Measurements from ENCODE around the gene IL1B. TPM values are rescaled to one million over a fixed set of nuclear protein-coding genes. Genes with fewer than 3 reads are reported as not detected.

Gene IL1B
- total RNA-seq, 1 donor from 2014 or later, result not detected

- ATAC-seq, result peak; percentile 69
- DNase-seq (ENCODE audit: low spot score), result no peak
These were observed 24.7 kb downstream of the IL1B start for GRCh38 chr2:112811841-112812306.

GRCh38 chr2:112811276-112811831, 25.2 kb downstream of the IL1B start:
- no peak for ATAC-seq
- DNase-seq (ENCODE audit: low spot score), result no peak

GRCh38 chr2:112809112-112809511, 27.5 kb downstream of the IL1B start:
- peak; percentile 70 for ATAC-seq
- DNase-seq (ENCODE audit: low spot score), result no peak

- ATAC-seq (no peak), DNase-seq (ENCODE audit: low spot score) (no peak)
These were observed 29.3 kb downstream of the IL1B start for GRCh38 chr2:112807233-112807807.

GRCh38 chr2:112805542-112805941, 31.0 kb downstream of the IL1B start:
- DNase-seq (ENCODE audit: low spot score), result no peak

GRCh38 chr2:112803691-112804521, 32.7 kb downstream of the IL1B start:
- DNase-seq (ENCODE audit: low spot score) (no peak), ATAC-seq (no peak)

More at GRCh38 chr2:112805542-112805941, 31.0 kb downstream of the IL1B start:
- ATAC-seq, result no peak

GRCh38 chr2:112800881-112801583, 35.5 kb downstream of the IL1B start:
- peak; percentile 92 for ATAC-seq
- no peak for DNase-seq (ENCODE audit: low spot score)

DNA sequence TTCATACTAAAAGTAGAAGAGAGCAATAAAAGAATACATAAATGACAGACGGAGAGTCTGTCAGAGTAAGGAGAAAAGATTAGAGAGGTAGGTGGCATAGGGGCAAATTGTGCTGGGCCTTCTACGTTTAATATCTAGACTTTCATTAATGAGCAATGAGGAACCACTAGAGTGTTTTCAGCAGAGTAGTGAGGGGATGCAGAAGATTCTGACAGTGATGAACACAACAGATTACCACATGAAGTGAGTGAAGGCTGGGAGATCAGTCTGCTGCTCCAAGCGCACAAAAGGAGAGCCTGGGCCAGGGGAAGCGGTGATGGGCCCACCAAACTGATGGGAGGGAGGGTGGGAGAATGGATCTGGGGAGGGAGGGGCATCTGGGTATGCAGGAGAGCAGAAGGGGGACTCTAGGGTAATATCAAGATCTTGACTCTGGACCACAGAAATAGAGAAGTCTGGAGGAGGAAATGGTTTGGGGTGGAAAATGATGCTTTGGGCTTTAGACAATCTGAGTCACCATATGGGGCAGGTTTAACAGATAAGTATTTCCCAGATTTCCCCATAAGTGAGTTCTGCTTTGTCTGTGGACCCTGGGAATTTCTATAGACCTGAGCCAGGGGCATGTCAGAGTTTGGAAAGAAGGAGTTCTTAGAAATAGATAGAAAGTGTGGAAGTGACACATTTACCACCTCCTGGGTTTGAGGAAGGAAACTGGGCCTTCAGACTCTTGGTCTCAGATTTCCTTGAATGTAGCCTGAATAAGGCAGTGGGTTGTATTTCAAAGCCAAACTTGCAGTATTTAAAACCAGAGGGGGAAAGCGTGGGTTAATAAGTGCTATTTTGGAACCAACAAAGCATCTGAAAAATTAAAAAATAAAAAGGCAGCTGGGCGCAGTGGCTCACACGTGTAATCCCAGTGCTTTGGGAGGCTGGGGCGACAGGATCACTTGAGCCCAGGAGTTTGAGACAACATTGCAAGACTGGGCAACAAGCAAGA, 37.3 kb downstream of the IL1B start:
- ATAC-seq (no peak), DNase-seq (ENCODE audit: low spot score) (peak; percentile 11)

DNA sequence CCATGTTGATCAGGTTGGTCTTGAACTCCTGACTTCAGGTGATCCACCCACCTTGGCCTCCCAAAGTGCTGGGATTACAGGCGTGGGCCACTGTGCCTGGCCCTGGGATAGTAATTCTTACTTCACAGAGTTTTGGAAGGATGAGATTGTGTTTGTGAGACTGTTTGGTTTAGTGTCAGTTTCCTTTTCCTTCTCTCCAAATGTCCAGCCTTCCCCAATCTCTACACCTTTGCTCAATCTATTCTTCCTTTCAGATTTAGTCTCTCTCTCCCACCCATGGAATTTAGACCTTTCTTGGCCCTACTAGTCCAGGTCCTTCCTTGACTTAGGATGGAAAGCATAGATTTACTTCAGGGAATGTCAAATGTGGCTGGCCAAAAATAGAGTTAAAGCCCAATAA, 40.1 kb downstream of the IL1B start:
- no peak for DNase-seq (ENCODE audit: low spot score)
- no peak for ATAC-seq

GRCh38 chr2:112795774-112796173, 40.8 kb downstream of the IL1B start:
- ATAC-seq, result no peak

GRCh38 chr2:112794841-112795240, 41.7 kb downstream of the IL1B start:
- ATAC-seq (no peak), DNase-seq (ENCODE audit: low spot score) (no peak)

More at GRCh38 chr2:112795774-112796173, 40.8 kb downstream of the IL1B start:
- no peak for DNase-seq (ENCODE audit: low spot score)

DNA sequence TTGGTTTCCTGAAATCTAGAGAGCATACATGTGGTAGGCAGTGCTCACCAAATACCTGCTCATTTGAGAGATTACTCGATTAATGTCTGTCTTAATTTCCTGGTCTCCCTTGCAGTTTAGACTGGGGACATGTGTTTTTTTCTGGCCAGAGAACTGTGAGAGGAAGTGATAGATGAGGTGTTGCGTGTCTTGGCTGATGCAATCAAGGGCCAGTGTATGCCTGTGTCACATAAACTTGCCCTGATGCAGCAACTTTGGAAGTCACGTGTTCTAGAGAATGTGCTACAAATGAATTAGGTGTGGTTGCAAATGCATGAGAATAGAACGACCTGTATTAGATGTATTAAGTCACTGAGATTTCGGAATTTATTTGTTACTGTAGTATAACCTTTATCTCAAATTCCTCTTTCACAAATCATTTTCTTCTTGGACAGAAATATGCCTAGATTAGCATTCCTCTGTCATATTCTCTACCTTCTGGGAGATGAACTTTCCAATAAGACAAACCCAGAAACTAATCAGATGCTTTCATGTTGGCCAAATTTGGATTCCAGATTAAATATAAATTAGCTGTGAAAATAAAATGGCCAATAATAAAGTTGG, 42.3 kb downstream of the IL1B start:
- ATAC-seq, result peak; percentile 73
- DNase-seq (ENCODE audit: low spot score), result peak; percentile 59

GRCh38 chr2:112793449-112793978, 43.1 kb downstream of the IL1B start:
- ATAC-seq (no peak), DNase-seq (ENCODE audit: low spot score) (no peak)

DNA sequence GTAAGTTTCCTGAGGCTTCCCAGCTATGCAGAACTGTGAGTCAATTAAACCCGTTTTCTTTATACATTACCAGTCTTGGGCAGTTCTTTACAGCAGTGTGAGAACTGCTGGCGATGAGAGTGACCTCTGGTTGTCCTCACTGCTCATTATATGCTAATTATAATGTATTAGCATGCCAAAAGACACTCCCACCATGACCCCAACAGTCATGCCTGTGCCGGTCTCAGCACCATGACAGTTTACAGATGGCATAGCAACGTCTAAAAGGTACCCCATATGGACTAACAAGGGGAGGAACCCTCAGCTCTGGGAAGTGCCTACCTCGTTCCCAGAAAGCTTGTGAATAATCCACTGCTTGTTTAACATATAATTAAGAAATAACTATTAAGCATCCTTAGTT, 44.2 kb downstream of the IL1B start:
- ATAC-seq (no peak), DNase-seq (ENCODE audit: low spot score) (no peak)

DNA sequence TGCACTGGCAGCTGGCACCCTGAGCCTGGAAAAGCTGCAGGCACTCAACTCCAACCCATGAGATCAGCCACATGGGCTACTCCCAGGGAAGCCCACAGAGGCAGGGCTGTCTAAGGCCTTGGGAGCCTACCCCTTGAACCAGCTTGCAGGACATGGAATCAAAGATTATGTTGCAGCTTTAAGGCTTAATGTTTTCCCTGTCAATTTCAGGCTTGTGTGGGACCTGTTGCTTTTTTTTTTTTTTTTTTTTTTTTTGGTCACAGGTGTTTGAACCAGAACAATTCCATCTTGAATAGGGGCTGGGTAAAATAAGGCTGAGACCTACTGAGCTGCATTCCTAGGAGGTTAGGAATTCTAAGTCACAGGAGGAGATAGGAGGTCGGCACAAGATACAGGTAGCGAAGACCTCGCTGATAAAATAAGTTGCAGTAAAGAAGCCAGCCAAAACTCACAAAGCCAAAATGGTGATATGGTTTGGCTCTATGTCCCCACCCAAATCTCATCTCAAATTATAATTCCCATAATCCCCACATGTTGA, 44.8 kb downstream of the IL1B start:
- DNase-seq (ENCODE audit: low spot score) (no peak), ATAC-seq (no peak)

- ATAC-seq, result no peak
- no peak for DNase-seq (ENCODE audit: low spot score)
These were observed 45.6 kb downstream of the IL1B start for GRCh38 chr2:112791019-112791418.

GRCh38 chr2:112790305-112790704, 46.3 kb downstream of the IL1B start:
- peak; percentile 21 for ATAC-seq
- DNase-seq (ENCODE audit: low spot score), result no peak

GRCh38 chr2:112789186-112789585, 47.4 kb downstream of the IL1B start:
- ATAC-seq, result no peak
- no peak for DNase-seq (ENCODE audit: low spot score)

- no peak for DNase-seq (ENCODE audit: low spot score)
- no peak for ATAC-seq
These were observed 47.9 kb downstream of the IL1B start for GRCh38 chr2:112788653-112789052.

Data from left lobe of liver (tissue), 2 donors.